Stimulated activated CD4-positive, alpha-beta T cell treated with anti-CD3 and anti-CD28 coated beads, TNF-alpha, amount 100 ng/mL, for 48 hours (primary cell): ENCODE measurements around the gene COX7A1.

Source experiments
- DNase-seq, 3 donors: peaks; one replicate each; pipeline ENCODE4 v3.0.0-alpha.2; 2020; ENCODE audit warnings: low read depth in 3 of 3

COX7A1 gene

DNA sequence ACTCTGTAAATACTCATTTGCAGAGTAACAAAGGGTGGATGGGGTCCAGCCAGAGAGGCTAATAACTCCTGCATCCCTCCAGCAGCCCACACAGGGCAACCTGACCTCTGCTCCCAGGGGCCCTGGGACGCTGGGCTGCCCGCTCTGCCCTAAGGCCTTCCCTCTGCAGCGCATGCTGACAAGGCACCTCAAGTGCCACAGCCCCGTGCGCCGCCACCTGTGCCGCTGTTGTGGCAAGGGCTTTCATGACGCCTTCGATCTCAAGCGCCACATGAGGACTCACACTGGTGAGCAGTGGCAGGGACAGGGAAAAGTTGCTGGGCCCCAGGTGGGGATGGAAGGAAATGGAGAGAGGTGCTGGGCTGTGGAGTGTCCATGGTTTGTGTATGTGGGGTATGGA is 39.6 kb downstream of the COX7A1 start:
- DNase-seq, result no peak

DNA sequence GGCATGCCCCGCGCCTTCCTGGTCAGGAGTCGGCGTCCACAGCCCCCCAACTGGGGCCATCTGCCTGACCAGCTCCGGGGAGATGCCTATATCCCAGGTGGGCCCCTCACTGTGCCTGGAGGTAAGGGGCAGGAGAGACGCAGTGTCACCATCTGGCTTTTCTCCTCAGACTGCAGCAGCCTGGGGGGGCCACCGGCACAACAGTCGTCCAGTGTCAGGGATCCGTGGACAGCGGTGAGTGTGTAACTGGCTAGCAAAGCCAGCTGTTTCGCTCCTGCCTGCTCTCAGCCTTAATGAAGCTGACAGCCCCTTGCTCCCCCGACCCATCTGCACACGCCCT is 41.1 kb downstream of the COX7A1 start:
- DNase-seq, result no peak

DNA sequence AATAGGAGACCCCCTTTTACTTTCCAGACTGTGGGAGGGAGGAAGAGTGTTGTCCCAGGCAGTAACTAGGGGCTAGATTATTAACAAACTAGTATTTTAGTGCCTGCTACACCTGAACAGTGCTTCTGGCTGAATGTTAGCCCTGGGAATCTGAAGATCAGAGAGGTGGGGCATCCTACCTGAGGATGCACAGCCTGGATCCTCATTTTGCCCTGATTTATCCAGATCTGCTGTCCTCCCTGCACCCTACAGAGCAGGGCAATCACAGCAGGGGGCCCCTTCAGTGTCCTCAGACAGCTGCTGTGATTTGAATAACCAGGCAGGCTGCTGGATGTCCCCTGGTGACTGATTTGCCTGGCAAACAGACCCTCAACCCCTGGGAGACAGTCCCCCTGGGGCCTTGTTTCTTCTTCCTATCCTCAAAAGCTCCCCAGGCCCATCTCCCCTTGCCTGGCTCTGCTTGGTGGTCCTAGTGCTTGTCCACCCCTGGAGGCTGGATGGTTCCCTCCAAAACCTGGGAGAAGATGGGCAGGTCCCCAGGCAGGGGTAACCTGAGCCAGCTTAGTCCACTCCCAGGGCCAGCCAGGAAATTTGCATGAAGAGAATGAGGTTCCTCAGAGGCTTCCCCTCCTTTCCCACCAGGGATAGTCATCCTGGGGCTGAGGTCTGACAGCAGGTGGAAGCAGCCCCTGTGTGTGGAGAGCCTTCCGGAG is 41.6 kb downstream of the COX7A1 start, which contains the start of gene OVOL3:
TSS of gene OVOL3 (plus strand) at position 657 of the 713 bp plus-strand sequence. CDS start 60 bp downstream, outside the sequence.
- no peak for DNase-seq

DNA sequence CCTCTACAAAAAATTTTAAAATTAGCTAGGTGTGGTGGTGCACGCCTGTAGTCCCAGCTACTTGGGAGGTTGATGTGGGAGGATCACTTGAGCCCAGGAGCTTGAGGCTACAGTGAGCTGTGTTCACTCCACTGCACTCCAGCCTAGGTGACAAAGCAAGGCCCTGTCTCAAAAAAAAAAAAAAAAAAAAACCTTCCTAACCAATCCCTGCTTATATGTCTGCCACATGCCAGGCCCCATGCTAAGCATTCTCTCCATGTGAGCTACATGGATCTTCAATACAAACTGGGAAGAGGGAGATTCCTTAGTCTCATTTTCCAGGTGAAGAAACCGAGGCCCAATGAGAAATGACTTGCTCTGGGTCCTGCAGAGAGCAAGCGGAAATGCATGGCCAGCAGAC is 43.6 kb downstream of the COX7A1 start:
- DNase-seq, result no peak

DNA sequence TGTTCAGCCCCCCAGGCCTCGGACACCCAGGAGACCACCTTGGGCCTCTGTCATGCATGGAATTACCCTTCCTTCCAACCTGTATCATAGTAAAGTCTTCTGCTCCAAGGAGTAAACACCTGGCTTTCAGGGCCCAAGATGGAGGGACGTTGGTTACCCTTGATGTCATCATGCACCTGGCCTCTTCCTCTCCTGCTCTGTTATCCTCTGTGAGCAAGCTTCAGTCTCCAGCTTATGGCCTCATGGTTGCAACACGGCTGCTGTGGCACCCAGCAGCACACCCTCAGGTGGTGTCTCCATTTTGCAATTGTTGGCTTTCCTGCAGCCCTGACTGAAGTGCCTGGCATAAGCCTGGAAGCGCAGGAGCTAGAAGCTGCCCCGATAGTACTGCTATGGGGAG is 45.3 kb downstream of the COX7A1 start:
- DNase-seq, result no peak

DNA sequence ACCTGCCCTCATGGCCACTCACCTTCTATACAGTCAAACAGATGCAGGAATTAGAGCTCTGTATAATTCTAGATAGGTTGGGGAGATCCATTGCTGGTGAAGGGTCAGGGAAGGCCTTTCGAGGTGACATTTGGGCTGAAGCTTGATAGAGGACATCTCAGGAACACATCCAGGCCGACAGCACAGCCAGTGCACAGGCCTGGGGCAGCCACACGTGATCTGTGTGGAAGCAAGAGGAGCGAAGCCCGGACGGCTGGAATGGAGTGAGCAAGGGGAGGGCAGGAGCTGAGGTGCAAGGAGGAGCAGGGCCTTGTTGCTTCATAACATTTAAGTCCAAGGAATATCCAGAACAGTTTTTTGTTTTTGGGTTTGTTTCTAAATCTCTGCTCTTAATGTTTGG is 45.8 kb downstream of the COX7A1 start:
- DNase-seq, result no peak

DNA sequence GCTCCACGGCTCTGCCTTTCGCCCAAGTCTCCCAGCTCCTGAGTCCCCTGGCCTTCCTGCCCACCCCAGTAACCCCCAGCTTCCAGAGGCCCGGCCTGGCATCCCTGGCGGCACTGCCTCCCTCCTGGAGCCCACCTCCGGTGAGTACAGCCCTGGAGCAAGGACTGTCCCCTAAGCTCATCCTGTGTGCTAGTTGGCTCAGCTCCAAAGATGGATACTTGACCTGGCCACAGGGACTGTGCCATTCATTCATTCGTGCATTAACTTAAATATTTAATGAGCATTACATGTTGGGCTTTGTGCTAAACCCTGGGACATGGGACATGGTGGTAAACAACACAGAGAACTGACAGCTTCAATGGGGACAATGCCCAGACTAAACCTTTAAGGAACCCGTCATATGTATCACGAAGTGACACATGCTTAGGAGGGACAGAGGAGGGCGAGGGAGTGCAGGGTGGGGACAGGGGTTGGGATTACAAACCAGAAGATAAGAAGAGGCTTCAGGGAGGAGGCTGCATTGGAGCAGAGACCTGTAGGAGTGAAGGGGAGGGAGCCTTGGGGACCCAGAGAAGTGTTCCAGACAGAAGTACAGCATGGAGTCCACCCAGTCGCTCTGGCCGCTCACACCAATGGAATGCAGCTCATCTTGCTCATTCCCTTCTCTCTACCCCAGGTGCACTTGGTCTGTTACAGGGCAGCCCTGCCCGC is 48.2 kb downstream of the COX7A1 start:
- DNase-seq, result no peak

DNA sequence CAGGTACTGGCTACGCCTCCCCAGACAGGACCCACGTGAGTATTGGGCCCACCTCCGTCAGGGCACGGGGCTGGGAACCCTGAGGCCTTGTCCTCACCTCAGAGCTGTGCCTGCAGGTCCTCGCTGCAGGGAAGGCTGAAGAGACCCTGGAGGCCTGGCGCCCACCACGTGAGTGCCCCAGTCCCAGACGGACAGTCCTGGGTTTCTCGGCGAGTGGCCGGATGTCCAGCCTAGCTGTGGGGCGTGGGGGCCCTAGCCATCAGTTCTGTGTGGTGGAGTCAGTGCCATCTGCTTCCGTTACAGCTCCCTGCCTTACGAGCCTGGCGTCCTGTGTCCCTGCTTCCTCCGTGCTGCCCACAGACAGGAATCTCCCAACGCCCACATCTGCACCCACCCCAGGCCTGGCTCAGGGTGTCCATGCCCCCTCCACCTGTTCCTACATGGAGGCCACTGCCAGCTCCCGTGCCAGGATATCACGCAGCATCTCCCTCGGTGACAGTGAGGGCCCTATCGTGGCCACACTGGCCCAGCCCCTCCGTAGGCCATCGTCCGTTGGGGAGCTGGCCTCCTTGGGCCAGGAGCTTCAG is 49.1 kb downstream of the COX7A1 start:
- no peak for DNase-seq

DNA sequence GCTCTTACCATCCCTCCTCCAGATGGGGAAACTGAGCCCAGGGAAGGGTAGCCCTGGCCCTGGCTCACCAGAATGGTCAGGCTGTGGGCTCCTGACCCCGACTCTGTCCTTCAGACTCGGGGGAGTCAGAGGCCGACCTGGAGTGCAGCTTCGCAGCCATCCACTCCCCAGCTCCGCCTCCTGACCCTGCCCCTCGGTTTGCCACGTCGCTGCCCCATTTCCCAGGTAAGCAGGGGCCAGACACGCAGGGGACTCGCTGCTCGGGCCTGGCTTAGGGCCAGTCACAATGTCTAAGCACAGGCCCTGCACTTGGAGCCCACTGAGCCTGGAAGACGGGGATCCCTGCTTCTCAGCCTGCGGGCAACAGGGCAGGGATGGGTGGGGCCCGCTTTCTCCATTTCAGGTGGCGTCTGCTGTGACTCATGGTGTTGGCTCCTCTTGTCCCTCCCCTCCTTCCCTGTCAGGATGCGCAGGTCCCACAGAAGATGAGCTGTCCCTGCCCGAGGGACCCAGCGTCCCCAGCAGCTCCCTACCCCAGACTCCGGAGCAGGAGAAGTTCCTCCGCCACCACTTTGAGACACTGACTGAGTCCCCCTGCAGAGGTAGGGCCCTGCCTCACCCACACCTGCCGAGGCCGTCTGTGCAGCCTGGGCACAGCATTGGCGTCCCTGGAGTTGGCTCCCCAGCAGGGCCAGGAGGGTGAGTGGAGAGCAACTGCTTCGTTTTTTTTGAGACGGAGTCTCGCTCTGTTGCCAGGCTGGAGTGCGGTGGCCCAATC is 50.5 kb downstream of the COX7A1 start:
- no peak for DNase-seq
